NOMO-1 treated with dmso at 0.1 percent for 144 hours (cell line): ENCODE results near the gene NDUFS2.
"Not testable (repeated sequence)": the region's sequence is repeated elsewhere in the genome, so short reads cannot be mapped to it uniquely, and the experiment has no call there.

Experiments used
- DNase-seq: peaks from one replicate; lab custom pipeline; 2025; ENCODE audit not compliant: unreplicated experiment; lab: John Stamatoyannopoulos, UW

NDUFS2 gene

GRCh38 chr1:161242313-161242712, 40.1 kb downstream of the NDUFS2 start:
- DNase-seq, result peak; percentile 6

GRCh38 chr1:161244888-161245287, 42.7 kb downstream of the NDUFS2 start:
- no peak for DNase-seq

- DNase-seq, result not testable (repeated sequence)
Observed at GRCh38 chr1:161250100-161250499, 47.9 kb downstream of the NDUFS2 start.

GRCh38 chr1:161250829-161251228, 48.7 kb downstream of the NDUFS2 start:
- no peak for DNase-seq

GRCh38 chr1:161251579-161251978, 49.4 kb downstream of the NDUFS2 start:
- no peak for DNase-seq

- not testable (repeated sequence) for DNase-seq
Observed at GRCh38 chr1:161255302-161255701, 53.1 kb downstream of the NDUFS2 start.

- DNase-seq, result not testable (repeated sequence)
Observed at GRCh38 chr1:161255955-161256520, 53.9 kb downstream of the NDUFS2 start.

- not testable (repeated sequence) for DNase-seq
Observed at GRCh38 chr1:161257109-161257508, 54.9 kb downstream of the NDUFS2 start.

GRCh38 chr1:161258439-161259344, 56.5 kb downstream of the NDUFS2 start, which contains the start of gene PCP4L1:
Gene PCP4L1, plus strand, starts transcription at chr1:161258745. Its CDS starts 230 bp downstream, at chr1:161258975.
- DNase-seq, result no peak

GRCh38 chr1:161259345-161259702, 57.2 kb downstream of the NDUFS2 start:
- DNase-seq, result no peak

GRCh38 chr1:161259765-161260164, 57.6 kb downstream of the NDUFS2 start:
- no peak for DNase-seq

- no peak for DNase-seq
Observed at GRCh38 chr1:161260376-161261260, 58.5 kb downstream of the NDUFS2 start.

- DNase-seq, result no peak
Observed at GRCh38 chr1:161261261-161262235, 59.4 kb downstream of the NDUFS2 start.
